HEK293 (cell line): Measurements from ENCODE around the gene BMP10.

Experiments
- CTCF ChIA-PET: fragments of 350-600 bp; formaldehyde crosslinking; extraction: SDS; loops from one replicate; lab custom pipeline; 2021; ENCODE audit warnings: antibody characterized with exemption; lab: Yijun Ruan, JAX
- POLR2A ChIA-PET: fragments of 300-600 bp; formaldehyde crosslinking; extraction: SDS; loops from one replicate; lab custom pipeline; 2020; ENCODE audit warnings: antibody characterized with exemption, inconsistent platforms; lab: Yijun Ruan, JAX
- H3K27ac ChIP-seq: fragments of 200-500 bp; sonication (Bioruptor generic); 2 replicates; pipeline ENCODE4 v1.5.1; 2014; ENCODE audit warnings: low read depth, low read length, control low read depth, inconsistent platforms; ENCODE audit errors: extremely low read depth
- H3K36me3 ChIP-seq, 2 experiments: fragments of 200-500 bp in 1 of 2; sonication (Bioruptor generic) in 1 of 2; 1 replicate in 1 of 2; 2 replicates in 1 of 2; pipeline ENCODE4 v1.5.1; 2014 to 2017; ENCODE audit warnings: inconsistent platforms in 2 of 2, low read length in 2 of 2; ENCODE audit not compliant: control insufficient read depth in 2 of 2, insufficient read depth in 1 of 2
- H3K4me1 ChIP-seq: fragments of 200-500 bp; sonication (Bioruptor generic); 2 replicates; pipeline ENCODE4 v1.5.1; 2014; ENCODE audit warnings: mild to moderate bottlenecking, low read length, inconsistent platforms; ENCODE audit not compliant: control insufficient read depth, insufficient read depth
- H3K4me3 ChIP-seq: 2 replicates; pipeline ENCODE4 v1.5.1; 2011; ENCODE audit warnings: low read depth, mild to moderate bottlenecking, control low read depth, low read length, moderate library complexity
- H3K9me3 ChIP-seq: fragments of 200-500 bp; sonication (Bioruptor generic); 2 replicates; pipeline ENCODE4 v1.5.1; 2014; ENCODE audit warnings: low read depth, low read length, inconsistent platforms; ENCODE audit not compliant: control insufficient read depth, insufficient read depth
- GLI2 ChIP-seq: fragments of 450-650 bp; formaldehyde crosslinking; IDR thresholded peaks from 2 replicates; pipeline ENCODE4; 2017; ENCODE audit warnings: missing biosample characterization, missing genetic modification characterization, low read depth, borderline replicate concordance
- KLF16 ChIP-seq: fragments of 450-650 bp; formaldehyde crosslinking; IDR thresholded peaks from 2 replicates; pipeline ENCODE4 v1.5.1; 2017; ENCODE audit warnings: missing biosample characterization, missing genetic modification characterization
- KLF7 ChIP-seq: fragments of 450-650 bp; formaldehyde crosslinking; IDR thresholded peaks from 2 replicates; pipeline ENCODE4 v1.5.1; 2016; ENCODE audit warnings: missing biosample characterization, missing genetic modification characterization, borderline replicate concordance
- KLF8 ChIP-seq: fragments of 450-650 bp; formaldehyde crosslinking; IDR thresholded peaks from 2 replicates; pipeline ENCODE4 v1.5.1; 2016; ENCODE audit warnings: missing biosample characterization, missing genetic modification characterization
- SP7 ChIP-seq: fragments of 450-650 bp; formaldehyde crosslinking; IDR thresholded peaks from 2 replicates; pipeline ENCODE4 v1.5.1; 2016; ENCODE audit warnings: missing biosample characterization, missing genetic modification characterization
- ZNF157 ChIP-seq: fragments of 450-650 bp; formaldehyde crosslinking; IDR thresholded peaks from 2 replicates; pipeline ENCODE4 v1.5.1; 2016; ENCODE audit warnings: missing biosample characterization, missing genetic modification characterization
- ZNF175 ChIP-seq: fragments of 450-650 bp; formaldehyde crosslinking; IDR thresholded peaks from 2 replicates; pipeline ENCODE4 v1.5.1; 2016; ENCODE audit warnings: missing biosample characterization, missing genetic modification characterization
- ZNF366 ChIP-seq: fragments of 450-650 bp; formaldehyde crosslinking; conservative IDR thresholded peaks from 2 replicates; pipeline ENCODE4 v1.5.1; 2016; ENCODE audit warnings: missing biosample characterization, missing genetic modification characterization
- ZNF394 ChIP-seq: fragments of 450-650 bp; formaldehyde crosslinking; IDR thresholded peaks from 2 replicates; pipeline ENCODE4 v1.5.1; 2016; ENCODE audit warnings: missing biosample characterization, missing genetic modification characterization, mild to moderate bottlenecking, moderate library complexity, borderline replicate concordance
- ZNF629 ChIP-seq: fragments of 450-650 bp; formaldehyde crosslinking; IDR thresholded peaks from 2 replicates; pipeline ENCODE4 v1.5.1; 2017; ENCODE audit warnings: missing biosample characterization, missing genetic modification characterization
- ZNF792 ChIP-seq: fragments of 450-650 bp; formaldehyde crosslinking; IDR thresholded peaks from 2 replicates; pipeline ENCODE4 v1.5.1; 2016; ENCODE audit warnings: missing biosample characterization, missing genetic modification characterization
- TF ChIP-seq, protein P1 (sequence below): fragments of 450-650 bp; formaldehyde crosslinking; IDR thresholded peaks from 2 replicates; pipeline ENCODE4 v1.5.1; 2016; ENCODE audit warnings: missing biosample characterization, missing genetic modification characterization, borderline replicate concordance
- TF ChIP-seq, protein P2 (sequence below): fragments of 450-650 bp; formaldehyde crosslinking; IDR thresholded peaks from 2 replicates; pipeline ENCODE4 v1.5.1; 2016; ENCODE audit warnings: missing biosample characterization, missing genetic modification characterization
- TF ChIP-seq, protein P3 (sequence below): fragments of 450-650 bp; IDR thresholded peaks from 2 replicates; pipeline ENCODE4 v1.5.1; 2018; ENCODE audit warnings: missing biosample characterization, missing genetic modification characterization
- TF ChIP-seq, protein P4 (sequence below): fragments of 450-650 bp; formaldehyde crosslinking; IDR thresholded peaks from 2 replicates; pipeline ENCODE4 v1.5.1; 2017; ENCODE audit warnings: missing biosample characterization, mild to moderate bottlenecking, missing genetic modification characterization, moderate library complexity
- TF ChIP-seq, protein P5 (sequence below): fragments of 450-650 bp; formaldehyde crosslinking; IDR thresholded peaks from 2 replicates; pipeline ENCODE4 v1.5.1; 2017; ENCODE audit warnings: missing biosample characterization, missing genetic modification characterization

Gene BMP10

DNA sequence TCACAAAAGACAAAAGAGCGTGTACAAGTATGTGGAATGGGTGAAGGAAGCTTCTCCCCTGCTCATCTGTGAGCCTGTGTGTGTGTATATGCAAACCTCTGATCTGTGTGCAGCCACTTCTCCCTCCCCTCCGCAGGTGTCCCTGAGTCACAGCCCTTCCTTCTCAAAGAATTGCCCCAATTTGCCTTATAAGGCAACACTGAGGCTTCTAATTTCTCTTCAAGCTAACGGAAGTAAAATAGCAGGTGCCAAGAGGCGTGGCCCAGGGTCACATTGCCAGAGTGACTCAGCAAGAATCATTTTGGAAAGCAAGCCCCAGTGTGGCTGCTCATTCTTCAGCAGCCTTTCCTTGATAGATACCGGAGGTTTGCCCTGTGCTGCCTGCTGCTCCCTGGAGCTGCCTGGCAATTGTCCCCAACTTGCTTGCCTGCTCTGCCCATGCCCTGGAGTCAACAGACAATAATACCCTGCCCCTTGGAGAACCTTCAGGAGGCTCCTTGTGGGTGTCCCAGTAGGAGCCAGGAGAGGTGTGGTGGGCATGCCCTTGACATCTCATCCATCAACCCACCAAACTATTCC, 37.3 kb upstream of the BMP10 start (continued):
- TF ChIP-seq, protein P1, sequence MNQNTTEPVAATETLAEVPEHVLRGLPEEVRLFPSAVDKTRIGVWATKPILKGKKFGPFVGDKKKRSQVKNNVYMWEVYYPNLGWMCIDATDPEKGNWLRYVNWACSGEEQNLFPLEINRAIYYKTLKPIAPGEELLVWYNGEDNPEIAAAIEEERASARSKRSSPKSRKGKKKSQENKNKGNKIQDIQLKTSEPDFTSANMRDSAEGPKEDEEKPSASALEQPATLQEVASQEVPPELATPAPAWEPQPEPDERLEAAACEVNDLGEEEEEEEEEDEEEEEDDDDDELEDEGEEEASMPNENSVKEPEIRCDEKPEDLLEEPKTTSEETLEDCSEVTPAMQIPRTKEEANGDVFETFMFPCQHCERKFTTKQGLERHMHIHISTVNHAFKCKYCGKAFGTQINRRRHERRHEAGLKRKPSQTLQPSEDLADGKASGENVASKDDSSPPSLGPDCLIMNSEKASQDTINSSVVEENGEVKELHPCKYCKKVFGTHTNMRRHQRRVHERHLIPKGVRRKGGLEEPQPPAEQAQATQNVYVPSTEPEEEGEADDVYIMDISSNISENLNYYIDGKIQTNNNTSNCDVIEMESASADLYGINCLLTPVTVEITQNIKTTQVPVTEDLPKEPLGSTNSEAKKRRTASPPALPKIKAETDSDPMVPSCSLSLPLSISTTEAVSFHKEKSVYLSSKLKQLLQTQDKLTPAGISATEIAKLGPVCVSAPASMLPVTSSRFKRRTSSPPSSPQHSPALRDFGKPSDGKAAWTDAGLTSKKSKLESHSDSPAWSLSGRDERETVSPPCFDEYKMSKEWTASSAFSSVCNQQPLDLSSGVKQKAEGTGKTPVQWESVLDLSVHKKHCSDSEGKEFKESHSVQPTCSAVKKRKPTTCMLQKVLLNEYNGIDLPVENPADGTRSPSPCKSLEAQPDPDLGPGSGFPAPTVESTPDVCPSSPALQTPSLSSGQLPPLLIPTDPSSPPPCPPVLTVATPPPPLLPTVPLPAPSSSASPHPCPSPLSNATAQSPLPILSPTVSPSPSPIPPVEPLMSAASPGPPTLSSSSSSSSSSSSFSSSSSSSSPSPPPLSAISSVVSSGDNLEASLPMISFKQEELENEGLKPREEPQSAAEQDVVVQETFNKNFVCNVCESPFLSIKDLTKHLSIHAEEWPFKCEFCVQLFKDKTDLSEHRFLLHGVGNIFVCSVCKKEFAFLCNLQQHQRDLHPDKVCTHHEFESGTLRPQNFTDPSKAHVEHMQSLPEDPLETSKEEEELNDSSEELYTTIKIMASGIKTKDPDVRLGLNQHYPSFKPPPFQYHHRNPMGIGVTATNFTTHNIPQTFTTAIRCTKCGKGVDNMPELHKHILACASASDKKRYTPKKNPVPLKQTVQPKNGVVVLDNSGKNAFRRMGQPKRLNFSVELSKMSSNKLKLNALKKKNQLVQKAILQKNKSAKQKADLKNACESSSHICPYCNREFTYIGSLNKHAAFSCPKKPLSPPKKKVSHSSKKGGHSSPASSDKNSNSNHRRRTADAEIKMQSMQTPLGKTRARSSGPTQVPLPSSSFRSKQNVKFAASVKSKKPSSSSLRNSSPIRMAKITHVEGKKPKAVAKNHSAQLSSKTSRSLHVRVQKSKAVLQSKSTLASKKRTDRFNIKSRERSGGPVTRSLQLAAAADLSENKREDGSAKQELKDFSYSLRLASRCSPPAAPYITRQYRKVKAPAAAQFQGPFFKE (tag by site-specific recombination) = no peak
- TF ChIP-seq ZNF394 (tag by site-specific recombination) (no peak), SP7 (tag by site-specific recombination) (0 out of 2 replicates have a peak, but pooled peaks have one; percentile 22), ZNF792 (tag by site-specific recombination) (no peak), ZNF366 (tag by site-specific recombination) (0 out of 2 replicates have a peak, but pooled peaks have one; percentile 14), ZNF175 (tag by site-specific recombination) (no peak)

DNA sequence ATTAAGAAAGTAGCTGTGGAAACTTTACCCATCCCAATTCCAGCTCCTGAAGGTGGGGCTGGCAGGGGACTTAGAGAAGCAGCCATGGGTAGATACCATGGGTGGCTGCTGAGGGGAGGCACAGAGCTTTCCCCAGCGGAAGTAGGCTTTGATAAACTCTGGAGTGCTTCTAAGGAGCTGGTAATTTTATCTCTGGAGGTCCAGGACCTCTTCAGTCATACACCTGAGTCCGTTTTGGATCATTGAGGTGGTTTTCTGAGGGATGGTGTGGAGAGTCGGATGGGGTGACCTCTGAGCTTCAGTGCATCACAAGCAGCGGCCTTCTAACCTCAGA, 36.7 kb upstream of the BMP10 start:
- TF ChIP-seq KLF8 (no peak), GLI2 (tag by site-specific recombination) (no peak)
- TF ChIP-seq, protein P2, sequence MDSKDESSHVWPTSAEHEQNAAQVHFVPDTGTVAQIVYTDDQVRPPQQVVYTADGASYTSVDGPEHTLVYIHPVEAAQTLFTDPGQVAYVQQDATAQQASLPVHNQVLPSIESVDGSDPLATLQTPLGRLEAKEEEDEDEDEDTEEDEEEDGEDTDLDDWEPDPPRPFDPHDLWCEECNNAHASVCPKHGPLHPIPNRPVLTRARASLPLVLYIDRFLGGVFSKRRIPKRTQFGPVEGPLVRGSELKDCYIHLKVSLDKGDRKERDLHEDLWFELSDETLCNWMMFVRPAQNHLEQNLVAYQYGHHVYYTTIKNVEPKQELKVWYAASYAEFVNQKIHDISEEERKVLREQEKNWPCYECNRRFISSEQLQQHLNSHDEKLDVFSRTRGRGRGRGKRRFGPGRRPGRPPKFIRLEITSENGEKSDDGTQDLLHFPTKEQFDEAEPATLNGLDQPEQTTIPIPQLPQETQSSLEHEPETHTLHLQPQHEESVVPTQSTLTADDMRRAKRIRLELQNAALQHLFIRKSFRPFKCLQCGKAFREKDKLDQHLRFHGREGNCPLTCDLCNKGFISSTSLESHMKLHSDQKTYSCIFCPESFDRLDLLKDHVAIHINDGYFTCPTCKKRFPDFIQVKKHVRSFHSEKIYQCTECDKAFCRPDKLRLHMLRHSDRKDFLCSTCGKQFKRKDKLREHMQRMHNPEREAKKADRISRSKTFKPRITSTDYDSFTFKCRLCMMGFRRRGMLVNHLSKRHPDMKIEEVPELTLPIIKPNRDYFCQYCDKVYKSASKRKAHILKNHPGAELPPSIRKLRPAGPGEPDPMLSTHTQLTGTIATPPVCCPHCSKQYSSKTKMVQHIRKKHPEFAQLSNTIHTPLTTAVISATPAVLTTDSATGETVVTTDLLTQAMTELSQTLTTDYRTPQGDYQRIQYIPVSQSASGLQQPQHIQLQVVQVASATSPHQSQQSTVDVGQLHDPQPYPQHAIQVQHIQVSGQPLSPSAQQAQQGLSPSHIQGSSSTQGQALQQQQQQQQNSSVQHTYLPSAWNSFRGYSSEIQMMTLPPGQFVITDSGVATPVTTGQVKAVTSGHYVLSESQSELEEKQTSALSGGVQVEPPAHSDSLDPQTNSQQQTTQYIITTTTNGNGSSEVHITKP (tag by site-specific recombination) = peak; percentile 50
- TF ChIP-seq, all 188 proteins: peak for 1

DNA sequence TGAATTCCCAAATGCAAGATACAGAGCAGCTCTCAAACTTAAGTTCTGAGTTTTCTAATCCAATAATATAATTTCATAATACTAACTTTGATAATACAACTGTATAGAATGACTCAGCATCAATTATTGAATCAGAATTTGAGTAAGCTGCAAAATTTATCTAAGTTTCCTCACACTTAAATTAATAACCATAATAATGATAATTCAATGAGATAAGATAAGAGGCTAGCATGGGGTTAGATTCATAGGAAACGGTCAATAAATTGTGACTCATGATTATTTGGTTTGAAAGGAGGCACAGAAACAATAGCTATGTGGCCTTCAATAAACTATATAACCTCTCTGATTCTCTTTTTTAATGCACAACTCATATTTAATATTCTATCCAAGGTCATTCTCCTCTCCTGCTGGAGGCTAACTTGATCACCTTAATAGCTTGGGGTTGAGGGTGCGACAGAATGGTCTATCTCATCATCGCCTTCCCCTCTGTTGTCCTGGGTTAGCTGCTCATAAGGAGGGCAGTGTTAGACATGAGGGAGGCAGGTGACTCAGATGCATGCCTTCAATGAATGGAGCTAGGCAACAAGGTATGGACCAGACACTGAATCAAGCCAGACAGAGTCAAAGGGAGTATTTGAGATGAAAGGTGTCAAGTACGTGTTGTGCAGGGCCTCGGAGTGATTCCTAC, 36.2 kb upstream of the BMP10 start:
- ChIA-PET CTCF (interaction anchor here (0.5 to 3.1 kb wide), 16 partner anchors 8 to 1382 kb away, joined by 3 to 34 read pairs (median 6); no protein-coding TSS in a partner anchor), POLR2A (no interaction called here)
- Histone ChIP-seq H3K27ac (no peak overlapping the region), H3K36me3 (no peaks in the 10 kb centered on the region), H3K9me3 (no peaks in the 10 kb centered on the region), H3K4me3 (no peak overlapping the region), H3K4me1 (0 out of 2 replicates have a peak, but pooled peaks cover 2% of the 10 kb centered on the region)
- TF ChIP-seq ZNF157 (tag by site-specific recombination) (no peak), ZNF629 (tag by site-specific recombination) (no peak), KLF7 (tag by site-specific recombination) (no peak), KLF16 (tag by site-specific recombination) (no peak), KLF8 (no peak)
- TF ChIP-seq, protein P3, sequence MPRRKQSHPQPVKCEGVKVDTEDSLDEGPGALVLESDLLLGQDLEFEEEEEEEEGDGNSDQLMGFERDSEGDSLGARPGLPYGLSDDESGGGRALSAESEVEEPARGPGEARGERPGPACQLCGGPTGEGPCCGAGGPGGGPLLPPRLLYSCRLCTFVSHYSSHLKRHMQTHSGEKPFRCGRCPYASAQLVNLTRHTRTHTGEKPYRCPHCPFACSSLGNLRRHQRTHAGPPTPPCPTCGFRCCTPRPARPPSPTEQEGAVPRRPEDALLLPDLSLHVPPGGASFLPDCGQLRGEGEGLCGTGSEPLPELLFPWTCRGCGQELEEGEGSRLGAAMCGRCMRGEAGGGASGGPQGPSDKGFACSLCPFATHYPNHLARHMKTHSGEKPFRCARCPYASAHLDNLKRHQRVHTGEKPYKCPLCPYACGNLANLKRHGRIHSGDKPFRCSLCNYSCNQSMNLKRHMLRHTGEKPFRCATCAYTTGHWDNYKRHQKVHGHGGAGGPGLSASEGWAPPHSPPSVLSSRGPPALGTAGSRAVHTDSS (tag by site-specific recombination) = no peak
- TF ChIP-seq, protein P4, sequence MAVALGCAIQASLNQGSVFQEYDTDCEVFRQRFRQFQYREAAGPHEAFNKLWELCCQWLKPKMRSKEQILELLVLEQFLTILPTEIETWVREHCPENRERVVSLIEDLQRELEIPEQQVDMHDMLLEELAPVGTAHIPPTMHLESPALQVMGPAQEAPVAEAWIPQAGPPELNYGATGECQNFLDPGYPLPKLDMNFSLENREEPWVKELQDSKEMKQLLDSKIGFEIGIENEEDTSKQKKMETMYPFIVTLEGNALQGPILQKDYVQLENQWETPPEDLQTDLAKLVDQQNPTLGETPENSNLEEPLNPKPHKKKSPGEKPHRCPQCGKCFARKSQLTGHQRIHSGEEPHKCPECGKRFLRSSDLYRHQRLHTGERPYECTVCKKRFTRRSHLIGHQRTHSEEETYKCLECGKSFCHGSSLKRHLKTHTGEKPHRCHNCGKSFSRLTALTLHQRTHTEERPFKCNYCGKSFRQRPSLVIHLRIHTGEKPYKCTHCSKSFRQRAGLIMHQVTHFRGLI (tag by site-specific recombination) = no peak
- TF ChIP-seq, protein P5, sequence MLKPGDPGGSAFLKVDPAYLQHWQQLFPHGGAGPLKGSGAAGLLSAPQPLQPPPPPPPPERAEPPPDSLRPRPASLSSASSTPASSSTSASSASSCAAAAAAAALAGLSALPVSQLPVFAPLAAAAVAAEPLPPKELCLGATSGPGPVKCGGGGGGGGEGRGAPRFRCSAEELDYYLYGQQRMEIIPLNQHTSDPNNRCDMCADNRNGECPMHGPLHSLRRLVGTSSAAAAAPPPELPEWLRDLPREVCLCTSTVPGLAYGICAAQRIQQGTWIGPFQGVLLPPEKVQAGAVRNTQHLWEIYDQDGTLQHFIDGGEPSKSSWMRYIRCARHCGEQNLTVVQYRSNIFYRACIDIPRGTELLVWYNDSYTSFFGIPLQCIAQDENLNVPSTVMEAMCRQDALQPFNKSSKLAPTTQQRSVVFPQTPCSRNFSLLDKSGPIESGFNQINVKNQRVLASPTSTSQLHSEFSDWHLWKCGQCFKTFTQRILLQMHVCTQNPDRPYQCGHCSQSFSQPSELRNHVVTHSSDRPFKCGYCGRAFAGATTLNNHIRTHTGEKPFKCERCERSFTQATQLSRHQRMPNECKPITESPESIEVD (tag by site-specific recombination) = no peak

More for the DNA sequence above, 36.7 kb upstream of the BMP10 start:
- Histone ChIP-seq H3K9me3 (no peaks in the 10 kb centered on the region), H3K36me3 (no peaks in the 10 kb centered on the region), H3K4me1 (0 out of 2 replicates have a peak, but pooled peaks cover 2% of the 10 kb centered on the region), H3K4me3 (no peak overlapping the region), H3K27ac (no peak overlapping the region)
- ChIA-PET CTCF (interaction anchor here (0.5 to 3.1 kb wide), 13 partner anchors 9 to 1381 kb away, joined by 3 to 34 read pairs (median 8); no protein-coding TSS in a partner anchor), POLR2A (no interaction called here)
